ENCODE results near the gene PHACTR3.

The PHACTR3 gene

GRCh38 chr20:59784365-59784764, 180.0 kb downstream of the PHACTR3 start:
- no peak for DNase-seq

- no peak for DNase-seq
These were observed 180.7 kb downstream of the PHACTR3 start for GRCh38 chr20:59784791-59785668.

- DNase-seq, result no peak
These were observed 181.3 kb downstream of the PHACTR3 start for GRCh38 chr20:59785669-59785959.

- no peak for DNase-seq
These were observed 181.9 kb downstream of the PHACTR3 start for GRCh38 chr20:59785986-59786795.

GRCh38 chr20:59786801-59787537, 182.6 kb downstream of the PHACTR3 start:
- DNase-seq, result no peak

GRCh38 chr20:59787538-59787890, 183.2 kb downstream of the PHACTR3 start:
- no peak for DNase-seq

- no peak for DNase-seq
These were observed 183.9 kb downstream of the PHACTR3 start for GRCh38 chr20:59788196-59788735.

GRCh38 chr20:59788811-59789397, 184.6 kb downstream of the PHACTR3 start:
- no peak for DNase-seq

- no peak for DNase-seq
These were observed 185.3 kb downstream of the PHACTR3 start for GRCh38 chr20:59789686-59790085.

GRCh38 chr20:59790346-59790745, 186.0 kb downstream of the PHACTR3 start:
- no peak for DNase-seq

GRCh38 chr20:59792300-59792699, 188.0 kb downstream of the PHACTR3 start:
- DNase-seq, result no peak

- DNase-seq, result no peak
These were observed 190.2 kb downstream of the PHACTR3 start for GRCh38 chr20:59794555-59794954.

- DNase-seq, result no peak
These were observed 196.0 kb downstream of the PHACTR3 start for GRCh38 chr20:59800309-59800708.

GRCh38 chr20:59802018-59802417, 197.7 kb downstream of the PHACTR3 start:
- DNase-seq, result no peak

- no peak for DNase-seq
These were observed 198.3 kb downstream of the PHACTR3 start for GRCh38 chr20:59802471-59803221.

GRCh38 chr20:59804347-59804746, 200.0 kb downstream of the PHACTR3 start:
- no peak for DNase-seq

GRCh38 chr20:59804871-59805665, 200.7 kb downstream of the PHACTR3 start:
- no peak for DNase-seq

GRCh38 chr20:59805786-59806577, 201.6 kb downstream of the PHACTR3 start:
- DNase-seq, result no peak

GRCh38 chr20:59806578-59806975, 202.2 kb downstream of the PHACTR3 start:
- DNase-seq, result no peak

All from fibroblast of skin of right biceps (primary cell).